ENCODE data around the gene PTPRT.

The PTPRT gene

DNA sequence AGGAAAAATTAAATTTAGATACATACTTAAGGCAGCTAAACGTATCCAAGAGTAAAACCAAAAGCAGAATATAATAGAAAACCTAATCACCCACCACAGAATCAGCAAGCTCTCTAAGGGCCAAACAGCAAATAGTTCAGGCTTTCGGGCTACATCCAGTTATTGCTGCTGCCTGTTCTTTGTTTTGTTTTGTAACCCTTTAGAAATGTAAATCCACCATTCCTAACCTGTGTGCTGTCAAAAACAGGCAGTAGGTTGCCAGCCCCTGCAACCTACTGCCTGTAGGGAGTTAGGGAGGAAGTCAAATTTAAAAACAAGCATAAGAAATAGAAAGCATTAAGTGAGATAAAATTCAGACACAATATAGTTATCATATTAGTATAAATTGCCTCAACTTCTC is 225.9 kb downstream of the PTPRT start:
- Histone ChIP-seq H3K27me3 (ENCODE audit: control insufficient read depth in 2 of 2, insufficient read depth in 2 of 2, low read length in 2 of 2) (no peaks in the 10 kb centered on the region), H3K4me1 (ENCODE audit: control insufficient read depth in 2 of 2, insufficient read depth in 2 of 2, low read length in 2 of 2) (no peaks in the 10 kb centered on the region), H3K27ac (ENCODE audit: low read depth in 2 of 2, low read length in 2 of 2) (no peak overlapping the region), H3K9ac (ENCODE audit: low read depth in 1 of 2, low read length in 2 of 2) (no peak overlapping the region), H3K36me3 (ENCODE audit: control insufficient read depth in 2 of 2, insufficient read depth in 2 of 2, low read length in 2 of 2) (no peaks in the 10 kb centered on the region), H3K9me3 (ENCODE audit: control insufficient read depth in 2 of 2, low read length in 2 of 2) (no peaks in the 10 kb centered on the region), H3K4me3 (ENCODE audit: low read length in 2 of 2) (no peak overlapping the region)

- H3K4me1 ChIP-seq (ENCODE audit: control insufficient read depth in 2 of 2, insufficient read depth in 2 of 2, low read length in 2 of 2), result no peaks in the 10 kb centered on the region
These were observed 227.9 kb downstream of the PTPRT start for GRCh38 chr20:42961771-42962170.

DNA sequence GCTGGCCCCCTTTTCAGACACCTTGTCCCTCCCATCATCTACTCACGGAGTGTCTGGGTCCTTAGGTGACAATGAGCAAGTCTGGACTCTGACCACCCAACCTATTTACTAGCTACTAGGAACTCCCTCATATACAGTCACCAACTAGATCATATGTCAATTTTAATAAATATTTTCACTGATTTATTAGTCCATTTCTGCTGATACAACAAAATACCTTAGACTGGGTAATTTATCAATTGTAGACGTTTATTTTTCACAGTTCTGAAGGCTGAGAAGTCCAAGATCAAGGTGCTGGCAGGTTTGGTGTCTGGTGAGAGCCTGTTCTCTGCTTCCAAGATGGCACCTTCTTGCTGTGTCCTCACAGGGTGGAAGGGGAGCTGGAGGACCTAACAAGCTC is 229.7 kb downstream of the PTPRT start:
- H3K9me3 ChIP-seq (ENCODE audit: control insufficient read depth in 2 of 2, low read length in 2 of 2), result no peaks in the 10 kb centered on the region
- H3K27ac ChIP-seq (ENCODE audit: low read depth in 2 of 2, low read length in 2 of 2), result no peak overlapping the region
- no peak overlapping the region for H3K4me3 ChIP-seq (ENCODE audit: low read length in 2 of 2)
- H3K36me3 ChIP-seq (ENCODE audit: control insufficient read depth in 2 of 2, insufficient read depth in 2 of 2, low read length in 2 of 2), result no peaks in the 10 kb centered on the region
- H3K27me3 ChIP-seq (ENCODE audit: control insufficient read depth in 2 of 2, insufficient read depth in 2 of 2, low read length in 2 of 2), result no peaks in the 10 kb centered on the region
- no peaks in the 10 kb centered on the region for H3K4me1 ChIP-seq (ENCODE audit: control insufficient read depth in 2 of 2, insufficient read depth in 2 of 2, low read length in 2 of 2)
- H3K9ac ChIP-seq (ENCODE audit: low read depth in 1 of 2, low read length in 2 of 2), result no peak overlapping the region

More at GRCh38 chr20:42961771-42962170, 227.9 kb downstream of the PTPRT start:
- no peaks in the 10 kb centered on the region for H3K9me3 ChIP-seq (ENCODE audit: control insufficient read depth in 2 of 2, low read length in 2 of 2)
- H3K27me3 ChIP-seq (ENCODE audit: control insufficient read depth in 2 of 2, insufficient read depth in 2 of 2, low read length in 2 of 2), result no peaks in the 10 kb centered on the region
- no peak overlapping the region for H3K4me3 ChIP-seq (ENCODE audit: low read length in 2 of 2)
- H3K27ac ChIP-seq (ENCODE audit: low read depth in 2 of 2, low read length in 2 of 2), result no peak overlapping the region
- H3K9ac ChIP-seq (ENCODE audit: low read depth in 1 of 2, low read length in 2 of 2), result no peak overlapping the region
- no peaks in the 10 kb centered on the region for H3K36me3 ChIP-seq (ENCODE audit: control insufficient read depth in 2 of 2, insufficient read depth in 2 of 2, low read length in 2 of 2)

DNA sequence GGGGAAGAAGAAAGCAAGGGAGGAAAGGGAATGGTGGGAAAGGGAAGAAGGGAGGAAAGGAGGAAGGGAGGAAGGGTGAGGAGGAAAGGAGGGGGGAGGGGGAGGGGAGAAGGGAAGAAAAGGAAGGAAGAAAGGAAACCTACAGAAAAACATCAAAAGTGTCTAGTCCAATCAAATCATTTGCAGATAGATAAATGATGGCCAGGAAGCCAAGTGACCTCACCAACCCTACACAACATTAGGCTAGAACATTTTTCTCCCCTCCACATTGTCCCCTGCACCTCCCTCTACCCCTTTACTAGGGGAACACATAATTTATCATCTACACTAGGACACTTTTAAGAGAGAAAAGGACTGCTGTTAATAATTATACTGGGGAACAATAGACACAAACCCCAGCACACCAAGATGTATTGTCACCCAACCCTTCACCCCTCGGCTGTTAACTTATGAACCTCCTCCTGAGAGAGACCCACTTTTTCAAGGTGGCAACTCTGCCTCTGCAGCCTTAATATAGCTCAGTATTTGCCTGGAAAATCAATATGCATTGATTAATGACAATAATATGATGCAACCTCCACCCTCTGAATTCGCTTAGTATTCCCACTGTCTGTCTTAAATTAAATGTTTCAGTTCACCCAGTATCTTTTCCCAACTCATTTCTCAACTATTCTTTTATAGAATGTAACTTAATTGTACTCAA is 231.2 kb downstream of the PTPRT start:
- H3K4me3 ChIP-seq (ENCODE audit: low read length in 2 of 2), result no peak overlapping the region
- no peaks in the 10 kb centered on the region for H3K9me3 ChIP-seq (ENCODE audit: control insufficient read depth in 2 of 2, low read length in 2 of 2)

GRCh38 chr20:42957704-42958095 is 232.0 kb downstream of the PTPRT start:
- no peak overlapping the region for H3K9ac ChIP-seq (ENCODE audit: low read depth in 1 of 2, low read length in 2 of 2)

More for the DNA sequence above, 231.2 kb downstream of the PTPRT start:
- Histone ChIP-seq H3K36me3 (ENCODE audit: control insufficient read depth in 2 of 2, insufficient read depth in 2 of 2, low read length in 2 of 2) (no peaks in the 10 kb centered on the region), H3K27me3 (ENCODE audit: control insufficient read depth in 2 of 2, insufficient read depth in 2 of 2, low read length in 2 of 2) (no peaks in the 10 kb centered on the region), H3K4me1 (ENCODE audit: control insufficient read depth in 2 of 2, insufficient read depth in 2 of 2, low read length in 2 of 2) (no peaks in the 10 kb centered on the region), H3K27ac (ENCODE audit: low read depth in 2 of 2, low read length in 2 of 2) (no peak overlapping the region), H3K9ac (ENCODE audit: low read depth in 1 of 2, low read length in 2 of 2) (no peak overlapping the region)

DNA sequence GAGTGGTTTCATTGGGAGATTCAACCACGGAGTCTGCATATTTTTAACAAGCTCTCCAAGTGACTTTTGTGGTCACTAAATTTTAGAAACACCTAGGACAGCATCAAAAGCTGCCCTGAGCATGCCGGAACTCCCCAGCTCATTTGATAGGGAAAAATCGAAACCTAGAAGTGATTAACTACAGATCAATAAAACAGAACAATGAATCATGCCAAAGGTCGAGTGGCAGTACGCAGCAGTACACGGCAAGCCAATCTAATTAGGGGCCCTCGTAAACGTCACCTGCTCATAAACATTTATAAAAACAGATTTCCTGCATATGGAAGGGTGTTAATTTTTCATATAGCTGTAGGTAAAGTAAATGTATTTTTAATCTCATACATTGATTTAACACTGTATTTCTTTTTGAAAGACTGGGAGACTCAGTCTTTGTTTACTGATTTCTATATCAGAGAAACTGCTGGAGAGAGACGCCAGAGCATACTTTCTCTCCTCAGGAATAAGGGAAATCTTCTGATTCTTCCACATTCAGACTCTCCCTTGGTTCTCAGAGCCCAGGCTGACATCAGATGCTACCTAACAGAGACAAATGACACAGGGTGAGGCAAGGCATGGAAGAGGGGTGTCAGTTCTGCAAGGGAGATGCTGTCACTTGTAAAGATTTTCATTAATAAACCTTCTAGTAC is 232.5 kb downstream of the PTPRT start:
- Histone ChIP-seq H3K9me3 (ENCODE audit: control insufficient read depth in 2 of 2, low read length in 2 of 2) (no peaks in the 10 kb centered on the region), H3K36me3 (ENCODE audit: control insufficient read depth in 2 of 2, insufficient read depth in 2 of 2, low read length in 2 of 2) (no peaks in the 10 kb centered on the region), H3K27me3 (ENCODE audit: control insufficient read depth in 2 of 2, insufficient read depth in 2 of 2, low read length in 2 of 2) (no peaks in the 10 kb centered on the region), H3K27ac (ENCODE audit: low read depth in 2 of 2, low read length in 2 of 2) (no peak overlapping the region), H3K9ac (ENCODE audit: low read depth in 1 of 2, low read length in 2 of 2) (no peak overlapping the region), H3K4me1 (ENCODE audit: control insufficient read depth in 2 of 2, insufficient read depth in 2 of 2, low read length in 2 of 2) (no peaks in the 10 kb centered on the region), H3K4me3 (ENCODE audit: low read length in 2 of 2) (no peak overlapping the region)

More at GRCh38 chr20:42957704-42958095, 232.0 kb downstream of the PTPRT start:
- no peak overlapping the region for H3K27ac ChIP-seq (ENCODE audit: low read depth in 2 of 2, low read length in 2 of 2)
- H3K27me3 ChIP-seq (ENCODE audit: control insufficient read depth in 2 of 2, insufficient read depth in 2 of 2, low read length in 2 of 2), result no peaks in the 10 kb centered on the region
- H3K36me3 ChIP-seq (ENCODE audit: control insufficient read depth in 2 of 2, insufficient read depth in 2 of 2, low read length in 2 of 2), result no peaks in the 10 kb centered on the region
- no peak overlapping the region for H3K4me3 ChIP-seq (ENCODE audit: low read length in 2 of 2)
- no peaks in the 10 kb centered on the region for H3K9me3 ChIP-seq (ENCODE audit: control insufficient read depth in 2 of 2, low read length in 2 of 2)
- H3K4me1 ChIP-seq (ENCODE audit: control insufficient read depth in 2 of 2, insufficient read depth in 2 of 2, low read length in 2 of 2), result no peaks in the 10 kb centered on the region

- Histone ChIP-seq H3K4me1 (ENCODE audit: control insufficient read depth in 2 of 2, insufficient read depth in 2 of 2, low read length in 2 of 2) (no peaks in the 10 kb centered on the region), H3K9me3 (ENCODE audit: control insufficient read depth in 2 of 2, low read length in 2 of 2) (no peaks in the 10 kb centered on the region), H3K36me3 (ENCODE audit: control insufficient read depth in 2 of 2, insufficient read depth in 2 of 2, low read length in 2 of 2) (no peaks in the 10 kb centered on the region), H3K9ac (ENCODE audit: low read depth in 1 of 2, low read length in 2 of 2) (no peak overlapping the region), H3K4me3 (ENCODE audit: low read length in 2 of 2) (no peak overlapping the region), H3K27me3 (ENCODE audit: control insufficient read depth in 2 of 2, insufficient read depth in 2 of 2, low read length in 2 of 2) (no peaks in the 10 kb centered on the region), H3K27ac (ENCODE audit: low read depth in 2 of 2, low read length in 2 of 2) (no peak overlapping the region)
These were observed 234.0 kb downstream of the PTPRT start for GRCh38 chr20:42955713-42956112.

GRCh38 chr20:42954951-42955350 is 234.8 kb downstream of the PTPRT start:
- H3K4me3 ChIP-seq (ENCODE audit: low read length in 2 of 2), result no peak overlapping the region
- no peaks in the 10 kb centered on the region for H3K9me3 ChIP-seq (ENCODE audit: control insufficient read depth in 2 of 2, low read length in 2 of 2)
- no peaks in the 10 kb centered on the region for H3K27me3 ChIP-seq (ENCODE audit: control insufficient read depth in 2 of 2, insufficient read depth in 2 of 2, low read length in 2 of 2)
- no peak overlapping the region for H3K9ac ChIP-seq (ENCODE audit: low read depth in 1 of 2, low read length in 2 of 2)
- H3K36me3 ChIP-seq (ENCODE audit: control insufficient read depth in 2 of 2, insufficient read depth in 2 of 2, low read length in 2 of 2), result no peaks in the 10 kb centered on the region
- H3K27ac ChIP-seq (ENCODE audit: low read depth in 2 of 2, low read length in 2 of 2), result no peak overlapping the region
- H3K4me1 ChIP-seq (ENCODE audit: control insufficient read depth in 2 of 2, insufficient read depth in 2 of 2, low read length in 2 of 2), result no peaks in the 10 kb centered on the region

GRCh38 chr20:42949950-42950349 is 239.8 kb downstream of the PTPRT start:
- Histone ChIP-seq H3K9me3 (ENCODE audit: control insufficient read depth in 2 of 2, low read length in 2 of 2) (peaks cover 0 to 7% of the 10 kb centered on the region in 2 donors), H3K9ac (ENCODE audit: low read depth in 1 of 2, low read length in 2 of 2) (no peak overlapping the region), H3K36me3 (ENCODE audit: control insufficient read depth in 2 of 2, insufficient read depth in 2 of 2, low read length in 2 of 2) (no peaks in the 10 kb centered on the region), H3K4me3 (ENCODE audit: low read length in 2 of 2) (no peak overlapping the region), H3K4me1 (ENCODE audit: control insufficient read depth in 2 of 2, insufficient read depth in 2 of 2, low read length in 2 of 2) (no peaks in the 10 kb centered on the region), H3K27ac (ENCODE audit: low read depth in 2 of 2, low read length in 2 of 2) (no peak overlapping the region), H3K27me3 (ENCODE audit: control insufficient read depth in 2 of 2, insufficient read depth in 2 of 2, low read length in 2 of 2) (no peaks in the 10 kb centered on the region)

GRCh38 chr20:42945234-42945994 is 244.3 kb downstream of the PTPRT start:
- Histone ChIP-seq H3K9me3 (ENCODE audit: control insufficient read depth in 2 of 2, low read length in 2 of 2) (peaks cover 0 to 7% of the 10 kb centered on the region in 2 donors), H3K9ac (ENCODE audit: low read depth in 1 of 2, low read length in 2 of 2) (no peak overlapping the region), H3K27ac (ENCODE audit: low read depth in 2 of 2, low read length in 2 of 2) (no peak overlapping the region), H3K27me3 (ENCODE audit: control insufficient read depth in 2 of 2, insufficient read depth in 2 of 2, low read length in 2 of 2) (no peaks in the 10 kb centered on the region), H3K4me1 (ENCODE audit: control insufficient read depth in 2 of 2, insufficient read depth in 2 of 2, low read length in 2 of 2) (no peaks in the 10 kb centered on the region), H3K36me3 (ENCODE audit: control insufficient read depth in 2 of 2, insufficient read depth in 2 of 2, low read length in 2 of 2) (no peaks in the 10 kb centered on the region), H3K4me3 (ENCODE audit: low read length in 2 of 2) (no peak overlapping the region)
